GM10266 (cell line): Measurements from ENCODE around the gene RBM42.
A peak's percentile ranks its signal among the peaks of the same experiment; 100 is the strongest.
"Not testable (repeated sequence)": the region's sequence is repeated elsewhere in the genome, so short reads cannot be mapped to it uniquely, and the experiment has no call there.

Source experiments
- DNase-seq: peaks from one replicate; pipeline ENCODE4 v3.0.0; 2012; ENCODE audit errors: extremely low spot score
- TF ChIP-seq, protein P1 (sequence below): IDR thresholded peaks from 2 replicates; pipeline ENCODE4 v1.5.1; 2012; ENCODE audit warnings: mild to moderate bottlenecking, low read depth; ENCODE audit not compliant: control insufficient read depth, insufficient read depth; ENCODE audit errors: missing control alignments

RBM42 gene

GRCh38 chr19:35644206-35644986 is 15.6 kb downstream of the RBM42 start:
- peak; percentile 97 for DNase-seq
- TF ChIP-seq, protein P1, sequence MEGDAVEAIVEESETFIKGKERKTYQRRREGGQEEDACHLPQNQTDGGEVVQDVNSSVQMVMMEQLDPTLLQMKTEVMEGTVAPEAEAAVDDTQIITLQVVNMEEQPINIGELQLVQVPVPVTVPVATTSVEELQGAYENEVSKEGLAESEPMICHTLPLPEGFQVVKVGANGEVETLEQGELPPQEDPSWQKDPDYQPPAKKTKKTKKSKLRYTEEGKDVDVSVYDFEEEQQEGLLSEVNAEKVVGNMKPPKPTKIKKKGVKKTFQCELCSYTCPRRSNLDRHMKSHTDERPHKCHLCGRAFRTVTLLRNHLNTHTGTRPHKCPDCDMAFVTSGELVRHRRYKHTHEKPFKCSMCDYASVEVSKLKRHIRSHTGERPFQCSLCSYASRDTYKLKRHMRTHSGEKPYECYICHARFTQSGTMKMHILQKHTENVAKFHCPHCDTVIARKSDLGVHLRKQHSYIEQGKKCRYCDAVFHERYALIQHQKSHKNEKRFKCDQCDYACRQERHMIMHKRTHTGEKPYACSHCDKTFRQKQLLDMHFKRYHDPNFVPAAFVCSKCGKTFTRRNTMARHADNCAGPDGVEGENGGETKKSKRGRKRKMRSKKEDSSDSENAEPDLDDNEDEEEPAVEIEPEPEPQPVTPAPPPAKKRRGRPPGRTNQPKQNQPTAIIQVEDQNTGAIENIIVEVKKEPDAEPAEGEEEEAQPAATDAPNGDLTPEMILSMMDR, result no peak

- DNase-seq, result peak; percentile 76
- TF ChIP-seq, protein P1, result no peak
Observed at GRCh38 chr19:35644987-35645679, 16.3 kb downstream of the RBM42 start.

GRCh38 chr19:35645680-35646511 is 17.1 kb downstream of the RBM42 start:
- TF ChIP-seq, protein P1, result no peak
- no peak for DNase-seq

GRCh38 chr19:35648017-35648961 is 19.5 kb downstream of the RBM42 start, which contains the start of gene COX6B1:
COX6B1 (plus strand) TSS chr19:35648323; CDS start chr19:35651244, 2,921 bp downstream.
- peak; percentile 96 for DNase-seq
- TF ChIP-seq, protein P1, result no peak

DNA sequence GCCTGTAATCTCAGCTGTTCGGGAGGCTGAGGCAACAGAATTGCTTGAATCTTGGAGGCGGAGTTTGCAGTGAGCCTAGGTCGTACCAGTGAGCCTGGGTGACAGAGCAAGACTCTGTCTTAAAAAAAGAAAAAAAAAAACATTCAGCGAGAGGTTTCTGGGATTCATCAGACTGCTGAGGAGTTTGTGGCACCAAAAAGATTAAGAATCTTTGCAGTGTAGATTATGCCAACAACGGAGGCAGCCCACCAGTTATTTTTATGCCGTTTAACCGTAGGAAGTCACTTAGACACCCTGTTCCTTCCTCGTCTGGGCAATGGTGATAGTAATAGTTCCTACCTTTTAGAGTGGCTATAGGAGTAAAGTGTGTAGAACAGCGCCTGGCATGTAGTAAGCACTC is 21.7 kb downstream of the RBM42 start:
- TF ChIP-seq, protein P1, result no peak
- DNase-seq, result no peak

GRCh38 chr19:35654828-35655227 is 26.0 kb downstream of the RBM42 start:
- DNase-seq, result not testable (repeated sequence)

GRCh38 chr19:35655600-35655999 is 26.8 kb downstream of the RBM42 start:
- TF ChIP-seq, protein P1, result no peak
- DNase-seq, result no peak
